DMS53 (cell line): ENCODE results near the gene ZDHHC14.
"Not testable (repeated sequence)": the region's sequence is repeated elsewhere in the genome, so short reads cannot be mapped to it uniquely, and the experiment has no call there.

ENCODE experiments used
- DNase-seq: peaks from one replicate; lab custom pipeline; 2025; lab: John Stamatoyannopoulos, UW

The ZDHHC14 gene

GRCh38 chr6:157381631-157382621 lies 936 bp downstream of the ZDHHC14 start:
- DNase-seq = peak; percentile 63

- DNase-seq = no peak
Measured at GRCh38 chr6:157382821-157383220, 1.8 kb downstream of the ZDHHC14 start.

DNA sequence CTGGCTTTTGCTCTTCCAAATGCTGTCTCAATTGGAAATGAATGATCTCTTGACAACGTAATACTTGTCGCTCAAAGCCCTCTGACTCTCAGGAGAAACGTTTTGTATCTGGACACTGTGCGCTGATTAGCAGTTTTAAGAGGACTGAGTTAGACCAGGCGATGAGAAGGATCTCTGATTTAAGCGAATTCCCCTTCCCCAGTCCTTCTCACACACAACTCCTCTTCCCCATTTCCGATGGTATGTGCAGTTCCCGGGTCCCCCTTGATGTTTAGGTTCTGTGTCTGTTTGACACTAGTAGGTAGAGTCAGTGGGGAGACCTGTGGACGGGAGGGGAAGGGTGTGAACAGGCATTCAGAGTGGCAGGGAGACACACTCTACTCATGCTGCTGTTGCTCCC lies 2.5 kb downstream of the ZDHHC14 start:
- DNase-seq = no peak

GRCh38 chr6:157384962-157385361 lies 4.0 kb downstream of the ZDHHC14 start:
- DNase-seq = not testable (repeated sequence)

- DNase-seq = no peak
Measured at GRCh38 chr6:157385482-157385881, 4.5 kb downstream of the ZDHHC14 start.

DNA sequence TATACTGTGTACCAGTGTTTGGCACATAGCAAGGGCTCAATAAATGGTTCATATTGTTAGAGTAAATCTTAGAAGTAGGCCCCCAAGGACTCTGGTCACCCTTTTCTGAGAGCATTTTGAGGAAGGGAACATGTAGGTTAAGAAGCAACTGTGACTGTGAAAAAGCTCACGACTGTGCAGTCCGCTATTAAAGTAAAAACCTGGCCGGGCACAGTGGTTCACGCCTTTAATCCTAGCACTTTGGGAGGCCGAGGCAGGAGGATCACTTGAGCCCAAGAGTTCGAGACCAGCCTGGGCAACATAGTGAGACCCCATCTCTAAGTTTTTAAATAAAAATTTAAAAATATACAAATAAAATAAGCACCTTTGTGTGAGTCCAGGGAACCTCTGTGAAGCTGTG lies 5.0 kb downstream of the ZDHHC14 start:
- DNase-seq = no peak

GRCh38 chr6:157386454-157386853 lies 5.5 kb downstream of the ZDHHC14 start:
- no peak for DNase-seq

- DNase-seq = peak; percentile 14
Measured at GRCh38 chr6:157388924-157389323, 7.9 kb downstream of the ZDHHC14 start.

GRCh38 chr6:157390273-157391060 lies 9.5 kb downstream of the ZDHHC14 start:
- no peak for DNase-seq

- no peak for DNase-seq
Measured at GRCh38 chr6:157392927-157393668, 12.1 kb downstream of the ZDHHC14 start.

DNA sequence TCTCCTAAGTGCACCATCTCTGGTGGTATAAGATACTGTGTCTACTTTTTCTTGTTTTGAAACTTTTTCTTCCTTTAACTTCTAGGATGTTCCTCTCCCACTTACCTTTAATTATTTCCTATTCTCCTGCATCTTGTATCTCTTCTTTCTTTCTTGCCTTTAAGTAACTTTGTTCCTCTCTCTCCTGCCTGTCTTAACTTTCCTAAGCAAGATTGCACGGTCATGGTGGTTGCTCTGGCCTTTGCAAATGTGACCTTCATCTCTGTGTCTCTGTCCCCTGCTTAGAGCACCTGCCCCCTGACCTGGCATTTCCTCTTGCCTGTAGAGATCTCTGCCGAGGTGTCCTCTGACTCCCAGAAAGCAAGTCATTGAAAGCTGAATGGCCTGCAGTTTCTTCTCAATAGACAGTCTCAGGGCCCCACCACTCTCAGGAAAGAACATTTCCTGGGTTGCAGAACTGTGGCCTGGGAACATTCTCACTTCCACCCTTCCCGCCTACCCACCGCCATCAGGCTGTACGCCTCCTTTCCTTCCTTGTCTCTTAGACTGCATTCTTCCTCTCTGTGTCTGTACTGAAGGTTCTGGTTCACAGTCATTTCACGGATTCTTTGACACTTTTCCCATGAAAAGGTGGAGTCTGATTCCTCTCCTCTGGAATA lies 12.8 kb downstream of the ZDHHC14 start:
- DNase-seq = no peak

DNA sequence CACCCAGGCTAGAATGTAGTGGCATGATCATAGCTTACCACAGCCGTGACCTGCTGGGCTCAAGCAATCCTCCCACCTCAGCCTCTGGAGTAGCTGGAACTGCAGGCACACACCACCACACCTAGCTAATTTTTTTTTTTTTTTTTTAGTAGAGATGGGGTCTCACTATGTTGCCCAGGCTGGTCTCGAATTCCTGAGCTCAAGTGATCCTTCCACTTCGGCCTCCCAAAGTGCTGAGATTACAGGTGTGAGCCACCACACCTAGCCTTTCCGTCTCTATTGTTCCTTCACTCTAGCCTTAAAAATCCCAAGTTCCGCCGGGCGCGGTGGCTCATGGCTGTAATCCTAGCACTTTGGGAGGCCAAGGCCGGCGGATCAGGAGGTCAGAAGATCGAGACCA lies 14.2 kb downstream of the ZDHHC14 start:
- not testable (repeated sequence) for DNase-seq

DNA sequence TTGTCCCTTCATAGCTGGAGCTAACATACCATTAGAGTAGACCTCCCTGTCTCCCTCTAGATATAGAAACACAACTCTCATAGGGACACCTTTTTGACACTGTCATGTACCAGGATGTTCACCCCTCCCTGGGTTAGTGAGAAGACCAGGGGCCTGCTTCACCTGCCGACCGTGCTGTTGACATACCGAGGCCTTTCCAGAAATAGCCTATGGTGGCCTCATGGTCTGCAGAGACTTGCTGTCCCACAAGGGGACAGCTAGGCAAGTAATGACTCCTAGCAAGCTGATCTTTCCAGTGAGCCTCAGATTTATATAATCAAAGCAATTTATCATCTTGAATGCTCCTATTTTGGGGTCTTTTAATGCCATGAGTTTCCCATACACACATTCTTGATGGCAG lies 15.0 kb downstream of the ZDHHC14 start:
- DNase-seq = no peak

DNA sequence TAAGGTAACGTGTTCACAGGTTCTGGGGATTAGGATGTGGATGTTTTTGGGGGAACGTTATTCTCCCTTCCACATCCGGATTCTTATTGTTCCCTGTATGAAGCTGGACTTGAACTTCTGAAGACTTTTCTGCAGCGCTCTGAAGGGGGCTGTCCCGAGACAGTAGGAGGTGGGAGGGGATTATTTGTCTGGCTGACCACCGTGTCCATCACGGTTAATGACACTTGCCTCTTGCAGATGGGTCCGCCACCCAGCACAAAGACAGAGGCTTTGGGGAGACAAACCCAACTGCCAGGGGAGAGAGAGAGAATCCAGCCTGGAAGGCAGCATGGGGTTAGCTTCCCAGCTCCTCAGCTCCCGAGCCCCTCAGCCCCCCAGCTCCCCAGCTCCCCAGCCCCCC lies 16.7 kb downstream of the ZDHHC14 start:
- DNase-seq = no peak

- DNase-seq = no peak
Measured at GRCh38 chr6:157398151-157398550, 17.2 kb downstream of the ZDHHC14 start.

- DNase-seq = no peak
Measured at GRCh38 chr6:157400676-157401075, 19.7 kb downstream of the ZDHHC14 start.

GRCh38 chr6:157401734-157402338 lies 20.8 kb downstream of the ZDHHC14 start:
- peak; percentile 30 for DNase-seq

- DNase-seq = no peak
Measured at GRCh38 chr6:157402996-157403685, 22.2 kb downstream of the ZDHHC14 start.

DNA sequence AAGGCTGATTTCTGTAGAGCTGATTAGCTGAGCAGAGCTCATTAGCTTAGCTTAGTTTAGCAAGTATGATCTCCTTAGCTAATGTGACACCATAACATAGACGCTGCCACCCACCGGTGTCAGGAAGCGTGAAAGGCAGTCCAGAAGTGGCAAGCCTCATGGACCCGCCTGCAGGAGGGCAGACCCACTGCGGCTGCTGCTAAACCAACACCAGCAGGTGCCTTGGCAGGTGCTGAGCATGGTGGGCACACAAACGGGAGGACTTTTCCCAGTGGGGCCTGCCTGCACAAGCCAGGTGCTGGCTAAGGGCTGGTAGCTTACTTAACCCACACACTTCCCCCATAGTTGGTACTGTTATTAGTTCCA lies 22.7 kb downstream of the ZDHHC14 start:
- DNase-seq = no peak

DNA sequence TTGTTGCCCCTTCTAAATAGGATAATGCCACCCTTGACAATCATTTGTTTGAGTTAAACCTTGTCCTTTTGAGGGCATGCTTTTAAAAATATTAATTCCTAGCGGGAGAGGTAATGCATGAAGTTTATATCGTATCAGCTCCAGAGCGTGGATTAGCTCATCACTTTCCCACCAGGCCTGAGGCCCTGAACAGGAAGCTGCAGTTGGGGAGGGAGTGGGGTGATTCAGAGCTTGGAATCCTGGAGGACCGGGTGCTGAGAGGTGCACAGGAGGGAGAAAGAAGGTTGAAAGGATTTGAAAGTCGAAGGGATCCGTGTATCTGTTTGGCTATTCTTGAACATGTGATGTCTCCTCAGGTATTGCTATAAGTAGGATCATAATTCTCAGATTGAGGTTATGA lies 25.0 kb downstream of the ZDHHC14 start:
- DNase-seq = no peak

DNA sequence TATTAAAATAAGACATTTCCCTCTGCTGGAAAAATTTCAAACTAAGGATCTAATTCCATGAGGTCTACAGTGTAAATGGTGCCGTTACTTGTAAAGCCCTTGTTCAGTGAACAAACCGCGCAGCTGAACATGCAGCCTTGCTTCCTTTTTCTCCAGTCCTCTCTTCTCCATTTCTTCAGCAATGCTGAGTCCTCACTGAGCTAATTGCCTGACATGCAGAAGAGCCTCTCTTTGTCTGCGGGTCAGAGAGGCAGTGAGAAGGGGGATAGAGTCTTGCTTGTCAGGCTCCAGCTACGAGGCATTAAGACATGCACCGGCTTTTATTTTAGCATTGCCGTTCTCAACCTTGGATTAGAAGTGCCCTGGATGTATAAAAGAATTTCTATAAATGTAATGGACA lies 25.7 kb downstream of the ZDHHC14 start:
- DNase-seq = no peak
